ENCODE results near the gene DUSP7.

GRCh38 chr3:52028572-52028971, 27.8 kb downstream of the DUSP7 start:
- TF ChIP-seq CTCF (conservative IDR thresholded peaks at IDR 0.05; ENCODE audit: low read depth, low read length) (no peak), EZH2phosphoT487 (IDR thresholded peaks at IDR 0.05; ENCODE audit: borderline replicate concordance, low read length) (no peak)
